ENCODE measurements around the gene PLA2G4D.

The PLA2G4D gene

GRCh38 chr15:42129364-42129763 is 35.0 kb upstream of the PLA2G4D start:
- H3K9me3 ChIP-seq (ENCODE audit: control insufficient read depth in 1 of 2, low read length in 2 of 2) = no peaks in the 10 kb centered on the region
- no peak overlapping the region for H3K27ac ChIP-seq (ENCODE audit: low read depth, low read length)
- H3K36me3 ChIP-seq (ENCODE audit: control insufficient read depth in 1 of 2, insufficient read depth in 2 of 2, low read length in 2 of 2) = no peaks in the 10 kb centered on the region
- no peaks in the 10 kb centered on the region for H3K27me3 ChIP-seq (ENCODE audit: control insufficient read depth in 1 of 2, insufficient read depth in 2 of 2, low read length in 2 of 2)
- H3K4me1 ChIP-seq (ENCODE audit: control insufficient read depth in 1 of 2, insufficient read depth in 2 of 2, low read length in 2 of 2) = no peaks in the 10 kb centered on the region
- no peak overlapping the region for H3K4me3 ChIP-seq (ENCODE audit: low read depth in 1 of 2, low read length in 2 of 2)
- H3K9ac ChIP-seq (ENCODE audit: low read depth in 1 of 2, low read length in 2 of 2) = no peak overlapping the region

- no peaks in the 10 kb centered on the region for H3K36me3 ChIP-seq (ENCODE audit: control insufficient read depth in 1 of 2, insufficient read depth in 2 of 2, low read length in 2 of 2)
- H3K27me3 ChIP-seq (ENCODE audit: control insufficient read depth in 1 of 2, insufficient read depth in 2 of 2, low read length in 2 of 2) = no peaks in the 10 kb centered on the region
- H3K4me1 ChIP-seq (ENCODE audit: control insufficient read depth in 1 of 2, insufficient read depth in 2 of 2, low read length in 2 of 2) = no peaks in the 10 kb centered on the region
Measured at GRCh38 chr15:42128476-42128875, 34.1 kb upstream of the PLA2G4D start.

GRCh38 chr15:42123546-42123945 is 29.2 kb upstream of the PLA2G4D start:
- no peaks in the 10 kb centered on the region for H3K36me3 ChIP-seq (ENCODE audit: control insufficient read depth in 1 of 2, insufficient read depth in 2 of 2, low read length in 2 of 2)
- H3K9ac ChIP-seq (ENCODE audit: low read depth in 1 of 2, low read length in 2 of 2) = no peak overlapping the region
- no peaks in the 10 kb centered on the region for H3K9me3 ChIP-seq (ENCODE audit: control insufficient read depth in 1 of 2, low read length in 2 of 2)
- H3K27ac ChIP-seq (ENCODE audit: low read depth, low read length) = no peak overlapping the region
- peaks cover 0 to 7% of the 10 kb centered on the region in 2 donors for H3K4me1 ChIP-seq (ENCODE audit: control insufficient read depth in 1 of 2, insufficient read depth in 2 of 2, low read length in 2 of 2)
- no peak overlapping the region for H3K4me3 ChIP-seq (ENCODE audit: low read depth in 1 of 2, low read length in 2 of 2)
- H3K27me3 ChIP-seq (ENCODE audit: control insufficient read depth in 1 of 2, insufficient read depth in 2 of 2, low read length in 2 of 2) = no peaks in the 10 kb centered on the region

More at GRCh38 chr15:42128476-42128875, 34.1 kb upstream of the PLA2G4D start:
- Histone ChIP-seq H3K9me3 (ENCODE audit: control insufficient read depth in 1 of 2, low read length in 2 of 2) (no peaks in the 10 kb centered on the region), H3K4me3 (ENCODE audit: low read depth in 1 of 2, low read length in 2 of 2) (no peak overlapping the region), H3K27ac (ENCODE audit: low read depth, low read length) (no peak overlapping the region), H3K9ac (ENCODE audit: low read depth in 1 of 2, low read length in 2 of 2) (no peak overlapping the region)

GRCh38 chr15:42121682-42122081 is 27.3 kb upstream of the PLA2G4D start:
- no peaks in the 10 kb centered on the region for H3K27me3 ChIP-seq (ENCODE audit: control insufficient read depth in 1 of 2, insufficient read depth in 2 of 2, low read length in 2 of 2)
- no peaks in the 10 kb centered on the region for H3K36me3 ChIP-seq (ENCODE audit: control insufficient read depth in 1 of 2, insufficient read depth in 2 of 2, low read length in 2 of 2)
- no peak overlapping the region for H3K4me3 ChIP-seq (ENCODE audit: low read depth in 1 of 2, low read length in 2 of 2)
- H3K4me1 ChIP-seq (ENCODE audit: control insufficient read depth in 1 of 2, insufficient read depth in 2 of 2, low read length in 2 of 2) = peaks cover 0 to 7% of the 10 kb centered on the region in 2 donors
- no peak overlapping the region for H3K27ac ChIP-seq (ENCODE audit: low read depth, low read length)
- no peak overlapping the region for H3K9ac ChIP-seq (ENCODE audit: low read depth in 1 of 2, low read length in 2 of 2)
- H3K9me3 ChIP-seq (ENCODE audit: control insufficient read depth in 1 of 2, low read length in 2 of 2) = no peaks in the 10 kb centered on the region

- Histone ChIP-seq H3K9me3 (ENCODE audit: control insufficient read depth in 1 of 2, low read length in 2 of 2) (no peaks in the 10 kb centered on the region), H3K4me1 (ENCODE audit: control insufficient read depth in 1 of 2, insufficient read depth in 2 of 2, low read length in 2 of 2) (peaks cover 0 to 7% of the 10 kb centered on the region in 2 donors), H3K27me3 (ENCODE audit: control insufficient read depth in 1 of 2, insufficient read depth in 2 of 2, low read length in 2 of 2) (no peaks in the 10 kb centered on the region), H3K9ac (ENCODE audit: low read depth in 1 of 2, low read length in 2 of 2) (no peak overlapping the region), H3K36me3 (ENCODE audit: control insufficient read depth in 1 of 2, insufficient read depth in 2 of 2, low read length in 2 of 2) (no peaks in the 10 kb centered on the region), H3K4me3 (ENCODE audit: low read depth in 1 of 2, low read length in 2 of 2) (no peak overlapping the region), H3K27ac (ENCODE audit: low read depth, low read length) (no peak overlapping the region)
Measured at GRCh38 chr15:42121021-42121420, 26.7 kb upstream of the PLA2G4D start.

- Histone ChIP-seq H3K4me1 (ENCODE audit: control insufficient read depth in 1 of 2, insufficient read depth in 2 of 2, low read length in 2 of 2) (peaks cover 0 to 7% of the 10 kb centered on the region in 2 donors), H3K4me3 (ENCODE audit: low read depth in 1 of 2, low read length in 2 of 2) (no peak overlapping the region), H3K36me3 (ENCODE audit: control insufficient read depth in 1 of 2, insufficient read depth in 2 of 2, low read length in 2 of 2) (no peaks in the 10 kb centered on the region), H3K27ac (ENCODE audit: low read depth, low read length) (no peak overlapping the region), H3K9me3 (ENCODE audit: control insufficient read depth in 1 of 2, low read length in 2 of 2) (no peaks in the 10 kb centered on the region), H3K27me3 (ENCODE audit: control insufficient read depth in 1 of 2, insufficient read depth in 2 of 2, low read length in 2 of 2) (no peaks in the 10 kb centered on the region), H3K9ac (ENCODE audit: low read depth in 1 of 2, low read length in 2 of 2) (no peak overlapping the region)
Measured at GRCh38 chr15:42120285-42120684, 25.9 kb upstream of the PLA2G4D start.

- H3K9me3 ChIP-seq (ENCODE audit: control insufficient read depth in 1 of 2, low read length in 2 of 2) = no peaks in the 10 kb centered on the region
- H3K9ac ChIP-seq (ENCODE audit: low read depth in 1 of 2, low read length in 2 of 2) = no peak overlapping the region
- no peak overlapping the region for H3K4me3 ChIP-seq (ENCODE audit: low read depth in 1 of 2, low read length in 2 of 2)
Measured at GRCh38 chr15:42119446-42119760, 25.0 kb upstream of the PLA2G4D start.

GRCh38 chr15:42118650-42119445 is 24.5 kb upstream of the PLA2G4D start:
- H3K9me3 ChIP-seq (ENCODE audit: control insufficient read depth in 1 of 2, low read length in 2 of 2) = no peaks in the 10 kb centered on the region
- H3K9ac ChIP-seq (ENCODE audit: low read depth in 1 of 2, low read length in 2 of 2) = no peak overlapping the region
- no peaks in the 10 kb centered on the region for H3K27me3 ChIP-seq (ENCODE audit: control insufficient read depth in 1 of 2, insufficient read depth in 2 of 2, low read length in 2 of 2)
- no peak overlapping the region for H3K27ac ChIP-seq (ENCODE audit: low read depth, low read length)
- H3K4me1 ChIP-seq (ENCODE audit: control insufficient read depth in 1 of 2, insufficient read depth in 2 of 2, low read length in 2 of 2) = peaks cover 0 to 7% of the 10 kb centered on the region in 2 donors
- H3K36me3 ChIP-seq (ENCODE audit: control insufficient read depth in 1 of 2, insufficient read depth in 2 of 2, low read length in 2 of 2) = no peaks in the 10 kb centered on the region
- no peak overlapping the region for H3K4me3 ChIP-seq (ENCODE audit: low read depth in 1 of 2, low read length in 2 of 2)

More at GRCh38 chr15:42119446-42119760, 25.0 kb upstream of the PLA2G4D start:
- peaks cover 0 to 7% of the 10 kb centered on the region in 2 donors for H3K4me1 ChIP-seq (ENCODE audit: control insufficient read depth in 1 of 2, insufficient read depth in 2 of 2, low read length in 2 of 2)
- no peaks in the 10 kb centered on the region for H3K27me3 ChIP-seq (ENCODE audit: control insufficient read depth in 1 of 2, insufficient read depth in 2 of 2, low read length in 2 of 2)
- no peaks in the 10 kb centered on the region for H3K36me3 ChIP-seq (ENCODE audit: control insufficient read depth in 1 of 2, insufficient read depth in 2 of 2, low read length in 2 of 2)
- H3K27ac ChIP-seq (ENCODE audit: low read depth, low read length) = no peak overlapping the region

- Histone ChIP-seq H3K27ac (ENCODE audit: low read depth, low read length) (no peak overlapping the region), H3K4me3 (ENCODE audit: low read depth in 1 of 2, low read length in 2 of 2) (no peak overlapping the region), H3K4me1 (ENCODE audit: control insufficient read depth in 1 of 2, insufficient read depth in 2 of 2, low read length in 2 of 2) (peaks cover 7 to 10% of the 10 kb centered on the region in 2 donors), H3K9ac (ENCODE audit: low read depth in 1 of 2, low read length in 2 of 2) (no peak overlapping the region), H3K9me3 (ENCODE audit: control insufficient read depth in 1 of 2, low read length in 2 of 2) (peaks cover 0 to 7% of the 10 kb centered on the region in 2 donors), H3K27me3 (ENCODE audit: control insufficient read depth in 1 of 2, insufficient read depth in 2 of 2, low read length in 2 of 2) (no peaks in the 10 kb centered on the region), H3K36me3 (ENCODE audit: control insufficient read depth in 1 of 2, insufficient read depth in 2 of 2, low read length in 2 of 2) (no peaks in the 10 kb centered on the region)
Measured at GRCh38 chr15:42111924-42112323, 17.6 kb upstream of the PLA2G4D start.

- Histone ChIP-seq H3K4me3 (ENCODE audit: low read depth in 1 of 2, low read length in 2 of 2) (no peak overlapping the region), H3K27ac (ENCODE audit: low read depth, low read length) (no peak overlapping the region)
Measured at GRCh38 chr15:42110367-42110766, 16.0 kb upstream of the PLA2G4D start.

More at GRCh38 chr15:42110367-42110766, 16.0 kb upstream of the PLA2G4D start:
- H3K9me3 ChIP-seq (ENCODE audit: control insufficient read depth in 1 of 2, low read length in 2 of 2) = peaks cover 0 to 7% of the 10 kb centered on the region in 2 donors
- peaks cover 7 to 10% of the 10 kb centered on the region in 2 donors for H3K4me1 ChIP-seq (ENCODE audit: control insufficient read depth in 1 of 2, insufficient read depth in 2 of 2, low read length in 2 of 2)
- H3K9ac ChIP-seq (ENCODE audit: low read depth in 1 of 2, low read length in 2 of 2) = no peak overlapping the region
- no peaks in the 10 kb centered on the region for H3K36me3 ChIP-seq (ENCODE audit: control insufficient read depth in 1 of 2, insufficient read depth in 2 of 2, low read length in 2 of 2)
- H3K27me3 ChIP-seq (ENCODE audit: control insufficient read depth in 1 of 2, insufficient read depth in 2 of 2, low read length in 2 of 2) = no peaks in the 10 kb centered on the region

Data from duodenal mucosa (tissue), 2 donors.